Hindlimb muscle (tissue), 1 donor: ENCODE measurements around the gene REC8. TPM values are rescaled to one million over a fixed set of nuclear protein-coding genes. Genes with fewer than 3 reads are reported as not detected.
A peak's percentile ranks its signal among the peaks of the same experiment; 100 is the strongest.

Experiments
- DNase-seq: peaks from one replicate; pipeline ENCODE4 v3.0.0-alpha.2; 2013
- polyA plus RNA-seq: library from polyadenylated mRNA; unstranded; fragments of 120-200 nt; gene quantifications from one replicate; pipeline ENCODE4 v1.2.1, GENCODE V29; 2013; ENCODE audit not compliant: insufficient read length

REC8 gene
- polyA plus RNA-seq, 1 donor = 14.5 TPM

- DNase-seq = no peak
These were observed 11.9 kb upstream of the REC8 start for GRCh38 chr14:24159777-24160498.

GRCh38 chr14:24160499-24160849, 11.4 kb upstream of the REC8 start:
- DNase-seq = no peak

- DNase-seq = peak; percentile 94
These were observed 10.8 kb upstream of the REC8 start, which contains the start of gene IRF9 for GRCh38 chr14:24160850-24161804. TSS of gene IRF9 (plus strand) at chr14:24161265. CDS start at chr14:24162145, 880 bp downstream.

GRCh38 chr14:24162093-24162492, 9.8 kb upstream of the REC8 start:
- DNase-seq = no peak

GRCh38 chr14:24164518-24164991, 7.3 kb upstream of the REC8 start:
- no peak for DNase-seq

GRCh38 chr14:24165785-24166184, 6.1 kb upstream of the REC8 start:
- DNase-seq = no peak

- no peak for DNase-seq
These were observed 4.3 kb upstream of the REC8 start for GRCh38 chr14:24167469-24168114.

- DNase-seq = no peak
These were observed 481 bp downstream of the REC8 start for GRCh38 chr14:24172261-24172860.

GRCh38 chr14:24172871-24173281, 996 bp downstream of the REC8 start:
- DNase-seq = no peak

- no peak for DNase-seq
These were observed 4.7 kb downstream of the REC8 start for GRCh38 chr14:24176599-24176998.

GRCh38 chr14:24177041-24177825, 5.4 kb downstream of the REC8 start:
- no peak for DNase-seq

GRCh38 chr14:24177891-24178290, 6.0 kb downstream of the REC8 start:
- no peak for DNase-seq

GRCh38 chr14:24178399-24179178, 6.7 kb downstream of the REC8 start:
- no peak for DNase-seq

GRCh38 chr14:24179294-24179960, 7.5 kb downstream of the REC8 start:
- DNase-seq = no peak

- no peak for DNase-seq
These were observed 8.3 kb downstream of the REC8 start for GRCh38 chr14:24179961-24180796.

- DNase-seq = no peak
These were observed 9.6 kb downstream of the REC8 start for GRCh38 chr14:24181371-24182077.

GRCh38 chr14:24182110-24182882, 10.4 kb downstream of the REC8 start:
- DNase-seq = no peak

GRCh38 chr14:24183014-24183481, 11.2 kb downstream of the REC8 start:
- no peak for DNase-seq
